Activated naive CD4-positive, alpha-beta T cell treated with anti-CD3 and anti-CD28 coated beads for 36 hours (primary cell): Measurements from ENCODE around the gene SRRM5. TPM values are rescaled to one million over a fixed set of nuclear protein-coding genes. Genes with fewer than 3 reads are reported as not detected.
"Not testable (repeated sequence)": the region's sequence is repeated elsewhere in the genome, so short reads cannot be mapped to it uniquely, and the experiment has no call there.

ENCODE experiments used
- CTCF ChIA-PET: fragments of 350-600 bp; sonication (Branson Sonifier 250); formaldehyde crosslinking; loops from one replicate; lab custom pipeline; 2021; ENCODE audit warnings: antibody characterized with exemption; lab: Charles Lee
- DNase-seq: peaks from one replicate; pipeline ENCODE4 v3.0.0-alpha.2; 2020
- H3K27ac Mint-ChIP-seq: one replicate; pipeline ENCODE4 v1.8.0; 2021; ENCODE audit warnings: mild to moderate bottlenecking, mixed read lengths
- H3K27me3 Mint-ChIP-seq: one replicate; pipeline ENCODE4 v1.8.0; 2021; ENCODE audit warnings: low read depth, mixed read lengths
- H3K36me3 Mint-ChIP-seq: one replicate; pipeline ENCODE4 v1.8.0; 2021; ENCODE audit warnings: low read depth, mixed read lengths
- H3K4me1 Mint-ChIP-seq: one replicate; pipeline ENCODE4 v1.8.0; 2021; ENCODE audit warnings: low read depth, mixed read lengths
- H3K4me3 Mint-ChIP-seq: one replicate; pipeline ENCODE4 v1.8.0; 2021; ENCODE audit warnings: mild to moderate bottlenecking, moderate library complexity, mixed read lengths
- H3K9me3 Mint-ChIP-seq: one replicate; pipeline ENCODE4 v1.8.0; 2021; ENCODE audit warnings: mixed read lengths
- intact Hi-C: fragments of 100-400 bp; cut with micrococcal nuclease; formaldehyde crosslinking; loops from one replicate; pipeline ENCODE4 v1.15.1; 2023
- total RNA-seq, 2 experiments: library from RNA; stranded (reverse); gene quantifications; one replicate each; pipeline ENCODE4 v1.2.3, GENCODE V29; 2021

SRRM5 gene
- total RNA-seq, 2 experiments from 2014 or later, result 0.21 to 0.27 TPM

DNA sequence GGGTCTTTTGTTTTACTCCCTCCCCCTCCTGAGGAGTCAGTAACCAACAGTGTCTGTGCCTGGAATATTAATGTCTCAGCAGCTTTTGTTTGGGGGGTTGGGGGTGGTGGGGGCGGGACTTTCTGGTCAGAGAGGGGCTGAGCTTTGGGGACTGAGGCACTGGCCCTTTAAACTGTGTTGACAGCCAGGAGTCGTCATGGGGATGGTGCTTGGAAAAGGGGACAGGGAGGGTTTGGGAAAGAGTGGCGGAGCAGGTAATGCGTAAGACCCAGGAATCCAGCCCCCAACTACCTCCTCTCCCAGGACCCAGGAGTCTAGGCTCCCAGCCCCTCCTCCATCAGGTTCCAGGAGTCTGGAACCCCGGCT lies 22.6 kb downstream of the SRRM5 start:
- Mint-ChIP-seq H3K27me3 (peaks cover 14% of the 10 kb centered on the region), H3K4me3 (no peak overlapping the region), H3K9me3 (no peaks in the 10 kb centered on the region), H3K27ac (no peak overlapping the region), H3K36me3 (no peaks in the 10 kb centered on the region), H3K4me1 (peaks cover 5% of the 10 kb centered on the region)
- CTCF ChIA-PET, result no interaction called here
- no peak for DNase-seq
- intact Hi-C loops, result no loop called here

DNA sequence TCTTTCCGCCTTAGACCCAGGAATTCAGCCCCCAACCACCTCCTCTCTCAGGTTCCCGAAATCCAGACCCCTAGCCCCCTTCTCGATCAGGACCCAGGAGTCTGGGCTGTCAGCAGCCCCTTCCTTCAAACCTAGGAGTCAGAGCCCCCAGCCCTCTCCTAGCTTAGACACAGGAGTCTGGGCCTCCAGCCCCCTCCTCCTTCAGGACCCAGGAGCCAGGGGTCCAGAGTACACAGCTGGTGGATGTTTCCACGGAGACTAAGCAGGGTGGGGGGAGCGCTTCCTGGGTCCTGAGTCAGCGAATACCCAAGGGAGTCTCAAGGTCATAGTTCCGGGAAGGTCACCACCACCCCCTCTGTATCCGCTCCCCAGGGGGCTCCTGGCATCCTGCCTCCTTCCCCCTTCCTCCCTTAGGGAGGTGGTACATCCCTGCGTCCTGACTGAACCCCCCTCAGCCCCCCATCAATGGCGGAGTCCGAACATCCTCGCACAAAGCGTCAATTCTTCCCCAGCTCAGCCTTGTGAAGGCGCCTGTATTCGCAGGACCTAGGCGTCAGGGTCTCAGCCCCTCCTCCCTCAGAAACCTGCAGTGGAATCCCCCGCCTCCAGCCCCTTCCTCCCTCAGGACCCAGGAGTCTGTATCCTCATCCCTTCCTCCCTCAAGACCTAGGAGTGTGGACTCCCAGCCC lies 23.1 kb downstream of the SRRM5 start:
- Mint-ChIP-seq H3K4me1 (peaks cover 7% of the 10 kb centered on the region), H3K4me3 (no peak overlapping the region), H3K36me3 (no peaks in the 10 kb centered on the region), H3K9me3 (no peaks in the 10 kb centered on the region), H3K27me3 (peaks cover 16% of the 10 kb centered on the region), H3K27ac (no peak overlapping the region)
- intact Hi-C loops, result no loop called here
- no peak for DNase-seq
- CTCF ChIA-PET, result interaction anchor here (0.6 kb wide), 1 partner anchor 1798 kb away, joined by 3 read pairs; no protein-coding TSS in a partner anchor

DNA sequence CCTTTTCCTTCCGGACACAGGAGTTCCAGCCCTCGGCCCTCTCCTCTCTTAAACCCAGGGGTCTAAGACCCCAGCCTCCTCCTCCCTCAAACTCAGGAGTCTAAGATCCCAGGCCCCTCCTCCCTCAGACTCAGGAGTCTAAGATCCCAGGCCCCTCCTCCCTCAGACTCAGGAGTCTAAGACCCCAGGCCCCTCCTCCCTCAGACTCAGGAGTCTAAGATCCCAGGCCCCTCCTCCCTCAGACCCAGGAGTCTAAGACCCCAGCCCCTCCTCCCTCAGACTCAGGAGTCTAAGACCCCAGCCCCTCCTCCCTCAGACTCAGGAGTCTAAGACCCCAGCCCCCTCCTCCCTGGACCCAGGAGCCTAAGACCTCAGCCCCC lies 23.7 kb downstream of the SRRM5 start:
- CTCF ChIA-PET, result interaction anchor here (0.6 kb wide), 1 partner anchor 1799 kb away, joined by 3 read pairs; no protein-coding TSS in a partner anchor
- Mint-ChIP-seq H3K27me3 (peaks cover 18% of the 10 kb centered on the region), H3K4me1 (peaks cover 12% of the 10 kb centered on the region)
- DNase-seq, intact Hi-C loops, H3K36me3 Mint-ChIP-seq, H3K9me3 Mint-ChIP-seq, H3K27ac Mint-ChIP-seq, H3K4me3 Mint-ChIP-seq: not testable (repeated sequence)

DNA sequence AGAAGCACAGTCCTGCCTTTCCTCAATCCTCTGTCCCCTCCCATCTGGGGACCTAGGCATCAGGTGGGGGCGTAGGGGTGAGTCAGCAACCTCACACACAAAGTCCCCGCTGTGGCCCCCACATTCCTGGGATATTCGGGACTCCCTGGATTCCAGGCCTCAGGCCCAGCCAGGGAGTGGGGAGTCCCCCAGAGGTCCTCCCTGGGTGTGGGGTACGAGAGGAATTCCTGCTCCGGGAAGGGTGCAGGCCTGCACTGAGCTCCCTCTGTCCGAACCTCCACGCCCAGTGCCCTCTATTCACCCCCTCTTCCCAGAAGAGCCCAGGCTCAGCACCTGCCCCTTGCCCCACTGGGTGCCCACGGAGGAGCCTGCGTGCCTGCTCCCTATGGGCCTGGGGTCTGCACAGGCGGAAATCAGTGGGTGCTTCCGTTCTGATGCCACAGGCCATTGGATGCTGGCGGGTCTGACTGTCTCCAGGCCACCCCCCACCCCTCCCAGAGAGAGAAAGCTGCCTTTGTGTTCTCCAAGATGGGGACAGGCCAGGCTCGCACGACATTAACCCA lies 24.3 kb downstream of the SRRM5 start:
- peaks cover 13% of the 10 kb centered on the region for H3K4me1 Mint-ChIP-seq
- H3K27me3 Mint-ChIP-seq, result peaks cover 20% of the 10 kb centered on the region
- no peaks in the 10 kb centered on the region for H3K9me3 Mint-ChIP-seq
- DNase-seq, result no peak
- intact Hi-C loops, result no loop called here
- no peaks in the 10 kb centered on the region for H3K36me3 Mint-ChIP-seq
- CTCF ChIA-PET, result no interaction called here
- no peak overlapping the region for H3K27ac Mint-ChIP-seq
- no peak overlapping the region for H3K4me3 Mint-ChIP-seq

DNA sequence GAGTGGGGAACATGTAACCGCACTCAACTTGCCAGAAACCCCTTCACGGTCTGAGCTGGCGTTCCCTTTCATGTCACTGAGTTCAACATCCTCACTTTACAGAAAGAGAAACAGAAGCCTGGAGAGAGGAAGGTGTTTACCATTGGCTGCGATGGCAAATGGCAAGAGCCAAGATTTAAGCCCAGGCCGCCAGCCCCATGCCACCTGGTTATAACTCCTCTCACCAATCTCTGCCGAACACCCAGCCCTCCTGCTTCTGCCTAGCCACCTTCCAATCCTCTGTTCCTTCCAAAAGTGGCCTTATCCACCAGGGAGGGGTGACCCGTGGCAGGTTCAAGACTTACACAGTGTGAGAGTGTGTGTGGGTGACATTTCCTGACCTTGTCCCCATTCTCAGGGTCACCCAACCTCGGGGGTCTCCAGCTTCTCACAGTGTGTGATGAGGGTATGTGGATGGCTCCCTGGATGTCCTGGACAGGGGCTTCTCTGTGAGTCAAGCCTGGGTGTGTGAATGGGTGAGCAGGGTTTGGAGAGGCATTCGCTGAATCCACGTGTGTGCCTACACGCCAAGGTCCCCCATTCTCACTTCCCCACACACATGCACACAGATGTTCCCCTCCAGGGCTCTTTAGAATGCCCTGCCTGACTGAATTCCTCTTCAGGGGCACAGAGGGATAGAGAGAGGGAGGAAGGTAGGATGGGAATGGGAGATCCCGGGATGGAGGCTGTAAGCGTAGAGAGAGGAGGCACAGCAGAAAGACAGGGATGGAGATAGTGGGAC lies 26.5 kb downstream of the SRRM5 start:
- no peaks in the 10 kb centered on the region for H3K36me3 Mint-ChIP-seq
- intact Hi-C loops, result no loop called here
- no peak for DNase-seq
- no peak overlapping the region for H3K27ac Mint-ChIP-seq
- H3K4me1 Mint-ChIP-seq, result peaks cover 13% of the 10 kb centered on the region
- H3K27me3 Mint-ChIP-seq, result peaks cover 20% of the 10 kb centered on the region
- H3K9me3 Mint-ChIP-seq, result no peaks in the 10 kb centered on the region
- peak overlapping the region; percentile 67 for H3K4me3 Mint-ChIP-seq
- CTCF ChIA-PET, result interaction anchor here (1.1 kb wide), 1 partner anchor 10 kb away, joined by 3 read pairs; no protein-coding TSS in a partner anchor

DNA sequence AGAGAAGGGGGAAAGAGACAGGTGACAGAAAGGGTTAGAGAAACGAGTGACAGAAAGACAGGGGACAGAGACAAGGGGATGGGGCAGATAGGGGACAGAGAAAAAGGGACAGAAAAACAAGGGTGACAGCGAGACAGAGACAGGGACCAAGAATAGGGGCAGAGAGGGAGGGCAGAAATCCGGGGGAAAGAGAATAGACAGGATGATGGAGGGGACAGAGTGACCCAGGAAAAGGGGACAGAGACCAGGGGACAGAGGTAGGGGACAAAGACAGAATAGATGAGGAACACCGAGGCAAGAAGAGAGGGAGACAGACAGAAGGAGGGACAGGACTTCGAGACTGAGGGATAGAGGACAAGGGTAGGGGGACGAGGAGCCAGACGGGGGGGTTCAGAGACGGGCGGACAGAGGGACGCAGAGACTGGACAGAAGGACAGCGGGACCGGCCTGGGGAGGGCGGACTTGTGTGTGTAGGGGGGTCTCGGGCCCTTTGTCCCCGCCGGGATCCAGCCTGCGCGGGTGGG lies 27.2 kb downstream of the SRRM5 start:
- peak overlapping the region; percentile 67 for H3K4me3 Mint-ChIP-seq
- H3K36me3 Mint-ChIP-seq, result no peaks in the 10 kb centered on the region
- peaks cover 20% of the 10 kb centered on the region for H3K27me3 Mint-ChIP-seq
- H3K9me3 Mint-ChIP-seq, result no peaks in the 10 kb centered on the region
- DNase-seq, result no peak
- intact Hi-C loops, result no loop called here
- CTCF ChIA-PET, result no interaction called here
- no peak overlapping the region for H3K27ac Mint-ChIP-seq
- H3K4me1 Mint-ChIP-seq, result peaks cover 13% of the 10 kb centered on the region

DNA sequence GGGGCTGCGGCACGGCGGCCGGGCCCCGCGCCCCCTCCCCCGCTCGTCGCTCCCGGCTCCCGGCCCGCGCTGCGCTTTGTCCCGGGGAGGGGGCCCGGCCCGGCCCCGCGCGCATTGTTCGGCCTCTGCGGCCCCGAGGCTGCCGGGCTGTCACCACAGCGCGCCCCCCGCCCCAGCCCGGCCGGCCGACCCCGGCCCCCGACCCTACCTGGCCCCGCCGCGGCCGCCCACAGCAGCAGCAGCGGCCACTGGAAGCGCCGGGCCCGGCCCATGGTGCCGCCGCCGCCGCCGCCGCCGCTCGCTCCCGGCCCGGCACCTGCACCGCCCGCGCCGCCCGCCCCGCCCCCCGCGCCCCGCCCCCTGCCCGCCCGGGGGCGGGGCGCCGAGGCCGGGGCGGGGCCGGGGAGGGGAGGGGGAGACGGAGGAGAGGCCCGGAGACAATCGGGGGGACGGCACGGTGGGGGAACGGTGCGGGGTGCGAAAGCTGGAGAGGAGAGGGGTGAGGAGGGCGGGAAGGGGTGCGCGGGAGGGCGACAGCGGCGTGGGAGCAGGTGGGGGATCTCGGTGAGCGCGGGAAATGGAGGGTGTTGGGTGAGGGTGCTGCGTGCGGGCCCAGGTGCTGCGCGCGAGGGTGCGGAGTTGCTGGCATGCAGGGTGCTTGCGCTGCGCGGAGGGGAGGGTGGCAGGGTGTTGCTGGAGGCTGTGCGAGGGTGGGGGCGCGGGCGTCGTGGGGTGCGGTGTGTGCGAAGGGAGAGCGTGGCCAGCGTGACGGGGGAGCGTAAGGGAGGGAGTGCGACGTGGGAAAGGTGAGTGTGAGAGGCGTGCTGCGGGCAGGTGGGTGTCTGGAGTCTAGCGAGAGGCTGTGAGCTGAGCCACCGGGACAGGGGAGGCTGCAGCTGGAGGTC lies 27.9 kb downstream of the SRRM5 start, which contains the start of gene CADM4:
Gene CADM4 (minus strand): TSS at position 332 of the 905 bp plus-strand sequence. CDS start 60 bp downstream, at position 272.
- peak; percentile 49 for DNase-seq
- H3K4me3 Mint-ChIP-seq, result peak within 1 kb of the TSS; percentile 72
- intact Hi-C loops, result loop anchor here (2.0 kb wide), 1 partner anchor 29 kb away; no protein-coding TSS in a partner anchor
- CTCF ChIA-PET, result no interaction called here
- H3K36me3 Mint-ChIP-seq, result no peaks in the 10 kb centered on the region
- peaks cover 13% of the 10 kb centered on the region for H3K4me1 Mint-ChIP-seq
- H3K27ac Mint-ChIP-seq, result no peak within 1 kb of the TSS
- no peaks in the 10 kb centered on the region for H3K9me3 Mint-ChIP-seq
- peaks cover 20% of the 10 kb centered on the region for H3K27me3 Mint-ChIP-seq

DNA sequence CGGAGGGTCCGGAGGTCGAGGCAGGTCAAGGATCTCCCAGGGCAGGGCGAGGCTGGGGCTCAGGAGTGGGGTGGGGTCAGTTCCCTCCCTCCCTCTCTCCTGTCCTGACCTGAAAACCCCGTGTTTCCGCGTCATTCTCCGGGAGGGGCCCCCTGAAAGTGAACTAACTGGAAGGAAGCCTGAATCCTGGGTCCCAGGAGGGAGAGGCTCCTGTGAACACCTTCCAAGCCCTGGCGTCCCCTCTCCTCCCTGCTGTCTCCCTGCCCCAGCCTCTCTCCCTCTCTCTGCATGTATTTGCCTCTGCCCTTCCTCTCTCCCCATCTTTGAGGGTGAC lies 28.5 kb downstream of the SRRM5 start:
- peaks cover 20% of the 10 kb centered on the region for H3K27me3 Mint-ChIP-seq
- H3K36me3 Mint-ChIP-seq, result no peaks in the 10 kb centered on the region
- intact Hi-C loops, result loop anchor here (2.0 kb wide), 1 partner anchor 28 kb away; no protein-coding TSS in a partner anchor
- H3K4me1 Mint-ChIP-seq, result peaks cover 13% of the 10 kb centered on the region
- CTCF ChIA-PET, result no interaction called here
- peak overlapping the region; percentile 72 for H3K4me3 Mint-ChIP-seq
- no peak for DNase-seq
- H3K9me3 Mint-ChIP-seq, result no peaks in the 10 kb centered on the region
- no peak overlapping the region for H3K27ac Mint-ChIP-seq

DNA sequence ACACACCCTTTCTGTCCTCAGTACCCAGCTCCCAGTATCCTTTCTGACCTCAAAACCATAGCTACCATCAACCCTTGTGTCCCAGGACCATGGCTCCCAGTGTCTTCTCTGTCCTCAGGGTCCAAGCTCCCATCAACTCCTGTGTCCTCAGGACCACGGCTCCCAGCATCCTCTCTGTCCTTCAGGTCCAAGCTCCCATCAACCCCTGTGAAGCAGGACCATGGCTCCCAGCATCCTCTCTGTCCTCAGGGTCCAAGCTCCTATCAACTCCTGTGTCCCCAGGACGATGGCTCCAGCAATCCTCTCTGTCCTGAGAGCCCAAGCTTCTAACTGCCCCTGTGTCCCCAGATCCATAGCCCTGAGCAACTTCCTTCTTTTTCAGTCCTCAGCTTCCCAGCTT lies 29.4 kb downstream of the SRRM5 start:
- intact Hi-C loops, result loop anchor here (2.0 kb wide), 1 partner anchor 27 kb away; no protein-coding TSS in a partner anchor

DNA sequence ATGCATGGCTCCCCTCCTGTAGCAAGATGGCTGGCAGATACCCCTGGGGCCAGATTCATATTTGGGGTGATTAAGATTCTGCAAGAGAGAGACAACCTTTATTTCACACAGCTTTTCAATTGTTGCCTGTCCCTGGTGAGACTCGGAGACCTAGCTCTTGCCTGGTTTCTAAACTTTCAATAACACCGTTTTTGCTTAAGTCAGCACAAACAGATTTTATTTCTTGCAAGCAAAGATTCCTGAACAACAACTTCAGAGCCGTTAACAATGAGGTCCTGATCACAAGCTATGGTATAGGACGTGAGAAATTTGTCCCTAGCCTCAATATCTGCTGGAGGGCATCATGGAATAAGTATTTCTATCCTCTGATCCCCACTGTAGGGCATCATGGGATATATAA lies 30.6 kb downstream of the SRRM5 start:
- H3K36me3 Mint-ChIP-seq, result no peaks in the 10 kb centered on the region
- peaks cover 13% of the 10 kb centered on the region for H3K4me1 Mint-ChIP-seq
- no peak overlapping the region for H3K4me3 Mint-ChIP-seq
- no peak overlapping the region for H3K27ac Mint-ChIP-seq
- intact Hi-C loops, result no loop called here
- no peaks in the 10 kb centered on the region for H3K9me3 Mint-ChIP-seq
- H3K27me3 Mint-ChIP-seq, result peaks cover 20% of the 10 kb centered on the region
- no peak for DNase-seq
- CTCF ChIA-PET, result interaction anchor here (1.2 kb wide), 1 partner anchor 11 kb away, joined by 3 read pairs; no protein-coding TSS in a partner anchor

More for the DNA sequence above, 29.4 kb downstream of the SRRM5 start:
- Mint-ChIP-seq H3K27ac (no peak overlapping the region), H3K4me3 (peak overlapping the region; percentile 1), H3K9me3 (no peaks in the 10 kb centered on the region), H3K27me3 (peaks cover 20% of the 10 kb centered on the region), H3K4me1 (peaks cover 13% of the 10 kb centered on the region), H3K36me3 (no peaks in the 10 kb centered on the region)
- no peak for DNase-seq
- CTCF ChIA-PET, result interaction anchor here (1.1 kb wide), 1 partner anchor 168 kb away, joined by 3 read pairs; no protein-coding TSS in a partner anchor

DNA sequence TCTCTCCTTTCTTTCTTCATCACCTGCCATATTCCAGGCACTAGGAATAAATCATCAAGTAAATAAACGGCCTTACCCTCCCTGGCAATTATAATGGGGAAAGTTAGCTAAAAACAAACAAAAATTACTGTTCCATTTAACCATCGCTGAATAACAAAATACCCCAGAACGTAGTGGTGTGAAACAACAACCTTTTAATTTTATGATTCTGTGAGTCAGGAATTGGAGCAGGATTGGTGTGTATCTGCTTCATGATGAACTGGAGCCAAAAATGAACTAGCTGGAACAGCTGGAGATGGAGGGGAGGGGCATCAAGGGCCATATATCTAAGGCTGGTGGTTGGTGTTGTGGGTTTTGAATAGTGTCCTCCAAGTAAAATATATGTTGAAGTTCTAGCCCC lies 31.4 kb downstream of the SRRM5 start:
- peaks cover 16% of the 10 kb centered on the region for H3K27me3 Mint-ChIP-seq
- no peak overlapping the region for H3K27ac Mint-ChIP-seq
- no peaks in the 10 kb centered on the region for H3K9me3 Mint-ChIP-seq
- no peak for DNase-seq
- intact Hi-C loops, result no loop called here
- H3K4me1 Mint-ChIP-seq, result peaks cover 13% of the 10 kb centered on the region
- CTCF ChIA-PET, result no interaction called here
- H3K4me3 Mint-ChIP-seq, result no peak overlapping the region
- H3K36me3 Mint-ChIP-seq, result peaks cover 1% of the 10 kb centered on the region
